GM18861 (cell line): Measurements from ENCODE around the gene RLN1.
"Not testable (repeated sequence)": the region's sequence is repeated elsewhere in the genome, so short reads cannot be mapped to it uniquely, and the experiment has no call there.

Experiments used
- ATAC-seq: cut with Tn5 transposase; IDR thresholded peaks from one replicate; pipeline ENCODE4 v1.9.1; 2021; ENCODE audit not compliant: unreplicated experiment

RLN1 gene

GRCh38 chr9:5326187-5326586 is 13.5 kb downstream of the RLN1 start:
- no peak for ATAC-seq

DNA sequence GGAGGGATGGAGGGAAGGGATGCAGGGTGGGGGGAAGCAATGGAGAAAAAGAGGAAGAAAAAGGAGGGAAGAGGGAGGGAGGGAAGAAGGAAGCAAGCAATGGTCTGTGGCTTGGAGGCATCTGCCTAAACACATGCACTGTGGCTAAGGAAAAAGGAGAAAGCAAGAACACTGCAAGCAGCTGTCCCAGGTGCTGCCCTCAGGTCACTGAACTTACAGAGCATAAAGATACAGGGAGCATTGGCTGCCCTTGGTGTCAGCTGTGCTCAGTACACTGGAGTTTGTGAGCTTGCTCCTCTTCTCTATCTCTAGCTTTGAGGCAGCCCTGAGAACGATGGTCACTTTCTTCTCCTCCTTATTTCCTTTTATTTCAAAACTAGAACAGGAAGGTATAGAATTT is 18.1 kb downstream of the RLN1 start:
- not testable (repeated sequence) for ATAC-seq

- no peak for ATAC-seq
Observed at GRCh38 chr9:5321058-5321457, 18.6 kb downstream of the RLN1 start.

DNA sequence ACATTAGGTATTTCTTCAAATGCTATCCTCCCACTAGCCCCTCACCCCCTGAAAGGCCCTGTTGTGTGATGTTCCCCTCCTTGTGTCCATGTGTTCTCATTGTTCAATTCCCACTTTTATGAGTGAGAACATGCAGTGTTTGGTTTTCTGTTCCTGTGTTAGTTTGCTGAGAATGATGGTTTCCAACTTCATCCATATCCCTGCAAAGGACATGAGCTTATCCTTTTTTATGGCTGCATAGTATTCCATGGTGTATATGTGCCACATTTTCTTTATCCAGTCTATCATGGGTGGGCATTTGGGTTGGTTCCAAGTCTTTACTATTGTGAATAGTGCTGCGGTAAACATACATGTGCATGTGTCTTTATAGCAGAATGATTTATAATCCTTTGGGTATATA is 23.3 kb downstream of the RLN1 start:
- not testable (repeated sequence) for ATAC-seq

- ATAC-seq = no peak
Observed at GRCh38 chr9:5315187-5315923, 24.3 kb downstream of the RLN1 start.

GRCh38 chr9:5310851-5311250 is 28.8 kb downstream of the RLN1 start:
- no peak for ATAC-seq

DNA sequence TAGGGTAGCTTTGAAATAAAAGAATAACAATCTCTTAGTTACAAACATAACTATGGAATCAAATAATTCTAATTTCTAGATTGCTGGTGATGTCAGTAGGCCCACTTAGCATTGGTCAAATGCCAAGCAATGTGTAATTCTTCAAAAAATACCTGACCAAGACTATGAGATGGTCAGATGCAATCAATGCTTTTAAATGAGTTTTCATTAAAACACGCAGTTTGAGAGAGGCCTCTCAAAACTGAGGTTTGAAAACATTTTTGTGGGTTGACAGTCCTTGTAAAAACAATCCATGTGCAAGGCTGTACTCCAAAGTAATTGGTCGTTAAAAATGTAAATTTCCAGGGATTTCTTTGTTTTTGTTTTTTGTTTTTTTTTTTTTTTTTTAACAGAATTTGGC is 33.9 kb downstream of the RLN1 start:
- no peak for ATAC-seq

GRCh38 chr9:5303840-5304795 is 35.6 kb downstream of the RLN1 start, which contains the start of gene RLN2:
RLN2 (minus strand) TSS chr9:5304716; CDS start chr9:5304580, 136 bp downstream.
- ATAC-seq = peak; percentile 94

- ATAC-seq = no peak
Observed at GRCh38 chr9:5301544-5301943, 38.1 kb downstream of the RLN1 start.

- ATAC-seq = no peak
Observed at GRCh38 chr9:5292141-5292540, 47.5 kb downstream of the RLN1 start.

GRCh38 chr9:5288591-5288990 is 51.1 kb downstream of the RLN1 start:
- no peak for ATAC-seq

DNA sequence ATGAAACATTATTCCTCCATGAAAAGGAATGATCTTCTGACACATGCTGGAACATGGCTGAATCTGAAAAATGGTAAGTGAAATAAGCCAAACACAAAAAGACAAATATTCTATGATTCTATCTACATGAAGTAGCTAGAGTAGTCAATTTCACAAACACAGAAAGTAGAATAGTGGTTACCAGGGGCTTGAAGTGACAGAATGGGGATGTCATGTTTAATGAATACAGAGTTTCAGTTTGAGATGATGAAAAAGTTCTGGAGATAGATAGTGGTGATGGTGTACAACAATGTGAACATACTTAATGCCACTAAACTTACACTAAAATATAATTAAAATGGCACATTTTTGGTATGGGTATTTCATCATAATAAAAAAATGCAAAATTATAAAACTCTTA is 53.4 kb downstream of the RLN1 start:
- ATAC-seq = no peak
